Psoas muscle (tissue), 8 donors: ENCODE results near the gene ADAMTS15. TPM values are rescaled to one million over a fixed set of nuclear protein-coding genes. Genes with fewer than 3 reads are reported as not detected.

Experiments used
- ATAC-seq, 4 donors: fragments of 200-7000 bp; cut with Tn5 transposase; one replicate each; pipeline ENCODE4 v1.9.1; 2020; ENCODE audit warnings: moderate library complexity in 3 of 4, mild to moderate bottlenecking in 2 of 4
- DNase-seq, 2 donors: peaks; one replicate each; pipeline ENCODE4 v3.0.0-alpha.2; 2020
- H3K27ac ChIP-seq: fragments of 200-600 bp; one replicate; pipeline ENCODE4 v1.8.0; 2022
- H3K27me3 ChIP-seq, 3 donors: fragments of 200-600 bp in 1 of 3; one replicate each; pipeline versions ENCODE4 v1.6.1 to v1.8.0; 2013 to 2022; ENCODE audit warnings: low read length in 2 of 3, mild to moderate bottlenecking in 2 of 3, moderate library complexity in 1 of 3; ENCODE audit not compliant: insufficient read depth in 3 of 3
- H3K36me3 ChIP-seq, 2 donors: fragments of 200-600 bp in 1 of 2; one replicate each; pipeline versions ENCODE4 v1.6.1 to v1.8.0; 2013 to 2022; ENCODE audit warnings: low read depth in 1 of 2, mild to moderate bottlenecking in 1 of 2, moderate library complexity in 1 of 2; ENCODE audit not compliant: insufficient read depth in 1 of 2
- H3K4me1 ChIP-seq: fragments of 200-600 bp; one replicate; pipeline ENCODE4 v1.8.0; 2022
- H3K4me3 ChIP-seq: fragments of 200-600 bp; one replicate; pipeline ENCODE4 v1.8.0; 2022; ENCODE audit warnings: mild to moderate bottlenecking
- H3K9me3 ChIP-seq: fragments of 200-600 bp; one replicate; pipeline ENCODE4 v1.8.0; 2022
- WGBS, 3 donors: extraction: QIAGEN DNeasy Blood & Tissue Kit; methylation state at CpG; one replicate each; pipeline versions ENCODE4 v1.1.6 to v1.1.7; 2013; 5-methylcytosine and 5-hydroxymethylcytosine counted together
- intact Hi-C, 2 donors: fragments of 100-400 bp; cut with DNase I; formaldehyde crosslinking; loops; one replicate each; pipeline versions ENCODE4 v1.11.0 to v1.14.2; 2022
- polyA plus RNA-seq, 3 donors: library from polyadenylated mRNA; stranded (reverse); fragments of 200-250 nt; gene quantifications; one replicate each; pipeline ENCODE4 v1.2.3, GENCODE V29; 2013
- total RNA-seq, 4 donors: library from RNA; stranded (reverse); fragmentation: NEBNext Ultra II Directional in 2 of 4; extraction: Animal tissue kit (Norgen Biotek cat#: 25700) in 2 of 4; gene quantifications; one replicate each; pipeline versions ENCODE4 v1.2.1 to v1.2.4, GENCODE V29; 2021 to 2023
- TF ChIP-seq, protein P1 (sequence below): fragments of 200-600 bp; IDR thresholded peaks from one replicate; pipeline ENCODE4 v1.8.0; 2022; ENCODE audit warnings: antibody characterized with exemption
- donor health status: healthy with polysubstance abuse.
- donor health status: DM: no; HTN: no; CAD: no; lungs with moderate emphysema.
- donor health status: Bipolar disorder and iron deficiency.
- donor health status: healthy.
- donor health status: DM: yes; HTN: yes; CAD: no.
- donor health status: DM: no; HTN: no; CAD: no.
- donor health status: DM: no; HTN: no; CAD: no.
- donor health status: DM: yes; HTN: yes; CAD: no.

ADAMTS15 gene
- total and polyA plus RNA-seq, 7 donors = 0.66 to 3.1 (median 1.6) TPM

DNA sequence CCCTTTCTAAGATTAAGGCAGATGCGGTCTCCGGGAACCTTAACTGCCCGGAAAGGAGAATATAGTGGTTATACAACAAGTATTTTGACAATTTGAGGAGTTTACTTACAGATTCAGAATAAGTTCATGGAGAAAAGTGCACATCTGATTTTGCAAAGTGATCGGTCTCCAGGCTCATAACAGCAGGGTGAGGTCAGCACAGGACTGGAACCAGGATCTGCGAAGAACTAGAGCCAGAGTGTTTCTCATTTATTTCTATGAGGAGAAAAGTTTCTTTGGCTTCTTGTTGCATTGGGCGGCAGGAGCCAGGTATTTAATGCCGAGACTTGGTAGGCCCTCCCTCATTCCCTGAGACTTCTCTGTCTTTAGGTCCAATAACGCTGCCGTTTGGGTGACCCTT is 3.7 kb downstream of the ADAMTS15 start:
- WGBS, 3 donors = 63 to 81% (median 66%) methylated on average over 9 of the region's 9 CpGs
- Histone ChIP-seq H3K9me3 (no peaks in the 10 kb centered on the region), H3K27me3 (peaks cover 0 to 19% (median 0%) of the 10 kb centered on the region in 3 donors), H3K4me1 (peaks cover 13% of the 10 kb centered on the region), H3K27ac (no peak overlapping the region), H3K36me3 (no peaks in the 10 kb centered on the region), H3K4me3 (peak overlapping the region; percentile 70)
- no peak for DNase-seq
- intact Hi-C loops = no loop called here
- TF ChIP-seq, protein P1, sequence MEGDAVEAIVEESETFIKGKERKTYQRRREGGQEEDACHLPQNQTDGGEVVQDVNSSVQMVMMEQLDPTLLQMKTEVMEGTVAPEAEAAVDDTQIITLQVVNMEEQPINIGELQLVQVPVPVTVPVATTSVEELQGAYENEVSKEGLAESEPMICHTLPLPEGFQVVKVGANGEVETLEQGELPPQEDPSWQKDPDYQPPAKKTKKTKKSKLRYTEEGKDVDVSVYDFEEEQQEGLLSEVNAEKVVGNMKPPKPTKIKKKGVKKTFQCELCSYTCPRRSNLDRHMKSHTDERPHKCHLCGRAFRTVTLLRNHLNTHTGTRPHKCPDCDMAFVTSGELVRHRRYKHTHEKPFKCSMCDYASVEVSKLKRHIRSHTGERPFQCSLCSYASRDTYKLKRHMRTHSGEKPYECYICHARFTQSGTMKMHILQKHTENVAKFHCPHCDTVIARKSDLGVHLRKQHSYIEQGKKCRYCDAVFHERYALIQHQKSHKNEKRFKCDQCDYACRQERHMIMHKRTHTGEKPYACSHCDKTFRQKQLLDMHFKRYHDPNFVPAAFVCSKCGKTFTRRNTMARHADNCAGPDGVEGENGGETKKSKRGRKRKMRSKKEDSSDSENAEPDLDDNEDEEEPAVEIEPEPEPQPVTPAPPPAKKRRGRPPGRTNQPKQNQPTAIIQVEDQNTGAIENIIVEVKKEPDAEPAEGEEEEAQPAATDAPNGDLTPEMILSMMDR = no peak
- no peak for ATAC-seq

DNA sequence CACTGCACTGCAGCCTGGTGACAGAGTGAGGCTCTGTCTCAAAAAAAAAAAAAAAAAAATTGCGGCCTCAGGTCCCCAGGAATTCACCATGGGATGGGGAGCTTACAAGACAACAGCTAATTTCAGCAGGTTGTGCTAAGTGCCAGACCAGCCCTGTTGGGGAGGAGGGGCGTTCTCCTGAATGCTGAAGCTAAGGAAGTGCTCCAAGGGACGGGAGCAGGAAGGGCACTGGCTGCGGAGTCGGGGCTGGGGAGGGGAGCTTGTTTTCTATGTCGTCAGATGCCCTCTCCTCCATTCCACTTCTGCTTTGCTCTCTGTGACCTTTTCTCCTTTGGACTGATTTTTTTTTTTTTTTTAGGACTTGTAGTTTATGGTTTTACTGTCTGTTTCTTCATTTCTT is 4.5 kb downstream of the ADAMTS15 start:
- ATAC-seq (no peak), DNase-seq (no peak)
- Histone ChIP-seq H3K36me3 (no peaks in the 10 kb centered on the region), H3K9me3 (no peaks in the 10 kb centered on the region), H3K4me1 (peaks cover 13% of the 10 kb centered on the region), H3K27ac (no peak overlapping the region), H3K27me3 (peaks cover 0 to 19% (median 0%) of the 10 kb centered on the region in 3 donors), H3K4me3 (peak overlapping the region; percentile 4)
- TF ChIP-seq, protein P1 = no peak
- 48 to 60% (median 58%) methylated on average over 6 of the region's 6 CpGs for WGBS, 3 donors
- intact Hi-C loops = no loop called here

GRCh38 chr11:130454491-130455252 is 6.2 kb downstream of the ADAMTS15 start:
- ATAC-seq = no peak
- Histone ChIP-seq H3K27me3 (peaks cover 0 to 10% (median 0%) of the 10 kb centered on the region in 3 donors), H3K36me3 (no peaks in the 10 kb centered on the region), H3K9me3 (no peaks in the 10 kb centered on the region), H3K4me3 (no peak overlapping the region), H3K27ac (no peak overlapping the region), H3K4me1 (peaks cover 6% of the 10 kb centered on the region)
- intact Hi-C loops = no loop called here
- no peak for DNase-seq
- TF ChIP-seq, protein P1 = no peak
- 44 to 55% (median 51%) methylated on average over 12 of the region's 12 CpGs for WGBS, 3 donors

DNA sequence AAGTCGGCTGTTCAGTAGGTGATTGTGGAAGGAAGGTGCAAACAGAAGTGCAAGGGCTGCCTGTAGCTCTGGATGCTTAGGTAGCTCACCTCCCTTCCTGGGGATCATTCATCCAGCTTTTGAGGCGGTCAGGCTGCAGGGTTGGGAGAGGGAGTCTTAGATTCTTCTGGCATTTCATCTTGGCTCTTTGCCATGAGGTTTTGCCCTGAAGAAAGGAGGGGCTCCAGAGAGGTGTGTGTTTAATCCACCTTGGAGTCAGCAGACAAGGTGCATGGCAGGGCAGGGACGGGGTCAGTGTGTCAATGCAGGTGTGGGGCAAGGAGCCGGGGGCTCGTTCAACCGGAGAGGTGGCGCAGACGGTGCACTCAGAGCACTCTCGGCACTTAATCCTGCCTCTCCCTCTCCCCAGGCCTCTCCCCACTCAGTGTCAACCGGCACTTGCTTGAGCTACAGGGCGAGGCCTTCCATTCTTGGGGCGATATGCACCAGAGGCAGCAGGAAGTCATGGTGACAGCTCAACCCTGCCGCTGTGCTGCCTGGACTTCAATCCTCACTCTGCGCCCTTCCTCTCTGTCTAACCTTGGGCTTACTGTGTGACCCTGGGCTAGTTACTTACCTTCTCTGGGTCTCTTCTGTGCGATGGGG is 7.2 kb downstream of the ADAMTS15 start:
- Histone ChIP-seq H3K27me3 (peaks cover 0 to 6% (median 0%) of the 10 kb centered on the region in 3 donors), H3K27ac (no peak overlapping the region), H3K4me1 (no peaks in the 10 kb centered on the region), H3K4me3 (no peak overlapping the region), H3K36me3 (no peaks in the 10 kb centered on the region), H3K9me3 (no peaks in the 10 kb centered on the region)
- TF ChIP-seq, protein P1 = no peak
- ATAC-seq (no peak), DNase-seq (no peak)
- 69 to 83% (median 72%) methylated on average over 15 of the region's 15 CpGs for WGBS, 3 donors
- intact Hi-C loops = no loop called here
